Panc1 (cell line): ENCODE results near the gene ZNF135.

Experiments used
- CTCF ChIP-seq: fragments of 450-650 bp; IDR thresholded peaks from 2 replicates; pipeline ENCODE4 v1.5.1; 2017; ENCODE audit warnings: mild to moderate bottlenecking
- POLR2AphosphoS5 ChIP-seq: IDR thresholded peaks from 2 replicates; pipeline ENCODE4 v1.6.1; 2012; ENCODE audit warnings: mild to moderate bottlenecking, low read depth, low read length, moderate library complexity
- REST ChIP-seq, 2 experiments: IDR thresholded peaks; 2 replicates each; pipeline ENCODE4 v1.6.1; 2011 to 2012; ENCODE audit warnings: low read depth in 2 of 2, control low read depth in 1 of 2, low read length in 1 of 2, mild to moderate bottlenecking in 1 of 2, moderate library complexity in 1 of 2; ENCODE audit not compliant: insufficient read depth in 1 of 2
- SIN3A ChIP-seq: IDR thresholded peaks from 2 replicates; pipeline ENCODE4 v1.6.1; 2012; ENCODE audit warnings: low read depth, mild to moderate bottlenecking, low read length, moderate library complexity, borderline replicate concordance; ENCODE audit not compliant: insufficient read depth

GRCh38 chr19:58010507-58010906, 48.6 kb upstream of the ZNF135 start:
- TF ChIP-seq CTCF (no peak), POLR2AphosphoS5 (no peak), REST (IDR thresholded peaks at IDR 0.05; ENCODE audit: insufficient read depth in 1 of 2, low read depth in 2 of 2, low read length in 1 of 2) (no peak), SIN3A (no peak)
